ENCODE data around the gene TRAM2.

DNA sequence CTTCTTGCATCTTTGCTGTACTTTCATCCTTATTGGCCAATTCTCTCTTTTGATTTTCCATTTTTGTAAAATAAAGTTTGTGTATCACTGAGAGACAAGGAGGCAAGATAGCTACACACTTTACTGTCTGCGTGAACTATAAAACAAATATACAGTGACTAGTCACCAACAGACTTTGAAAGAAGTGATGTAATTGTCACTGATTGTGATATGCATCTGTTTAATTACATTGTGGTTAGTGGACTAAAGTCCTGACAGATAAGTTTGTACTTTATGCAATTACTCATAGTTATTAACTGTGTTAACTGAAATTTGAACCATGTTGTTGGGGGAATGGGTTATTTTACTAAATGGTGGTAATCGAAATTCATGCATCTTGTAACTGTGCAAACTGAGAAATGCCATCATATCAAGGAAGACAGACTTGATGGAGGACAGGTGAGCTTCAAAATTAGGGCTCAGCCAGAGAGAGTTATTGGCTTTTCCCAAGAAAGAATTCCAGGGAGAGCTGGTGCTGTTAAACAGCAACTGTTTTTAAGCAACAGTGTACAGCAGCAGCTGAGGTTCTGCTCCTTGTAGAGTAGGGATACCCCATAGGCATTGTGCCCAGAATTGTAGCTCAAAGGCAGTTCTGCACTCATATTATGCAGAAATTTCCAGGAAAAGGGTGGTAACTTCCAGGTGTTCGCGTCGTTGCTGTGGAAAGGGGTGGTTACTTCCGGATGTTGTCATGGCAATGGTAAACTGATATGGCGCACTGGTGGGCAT, 93.8 kb downstream of the TRAM2 start:
- TF ChIP-seq, protein P1, sequence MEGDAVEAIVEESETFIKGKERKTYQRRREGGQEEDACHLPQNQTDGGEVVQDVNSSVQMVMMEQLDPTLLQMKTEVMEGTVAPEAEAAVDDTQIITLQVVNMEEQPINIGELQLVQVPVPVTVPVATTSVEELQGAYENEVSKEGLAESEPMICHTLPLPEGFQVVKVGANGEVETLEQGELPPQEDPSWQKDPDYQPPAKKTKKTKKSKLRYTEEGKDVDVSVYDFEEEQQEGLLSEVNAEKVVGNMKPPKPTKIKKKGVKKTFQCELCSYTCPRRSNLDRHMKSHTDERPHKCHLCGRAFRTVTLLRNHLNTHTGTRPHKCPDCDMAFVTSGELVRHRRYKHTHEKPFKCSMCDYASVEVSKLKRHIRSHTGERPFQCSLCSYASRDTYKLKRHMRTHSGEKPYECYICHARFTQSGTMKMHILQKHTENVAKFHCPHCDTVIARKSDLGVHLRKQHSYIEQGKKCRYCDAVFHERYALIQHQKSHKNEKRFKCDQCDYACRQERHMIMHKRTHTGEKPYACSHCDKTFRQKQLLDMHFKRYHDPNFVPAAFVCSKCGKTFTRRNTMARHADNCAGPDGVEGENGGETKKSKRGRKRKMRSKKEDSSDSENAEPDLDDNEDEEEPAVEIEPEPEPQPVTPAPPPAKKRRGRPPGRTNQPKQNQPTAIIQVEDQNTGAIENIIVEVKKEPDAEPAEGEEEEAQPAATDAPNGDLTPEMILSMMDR (IDR thresholded peaks at IDR 0.05; ENCODE audit: low read depth, low read length, missing input control), result no peak
- no peak for TF ChIP-seq ATF3 (IDR thresholded peaks at IDR 0.05)
- no peak for TF ChIP-seq JUND (IDR thresholded peaks at IDR 0.05)
- TF ChIP-seq GABPA (IDR thresholded peaks at IDR 0.05 in 1 of 2, conservative IDR thresholded peaks at IDR 0.05 in 1 of 2), result no peak
- no peak for TF ChIP-seq RAD21 (IDR thresholded peaks at IDR 0.05)
- TF ChIP-seq HNF4G (IDR thresholded peaks at IDR 0.05), result no peak
- TF ChIP-seq TAF1 (conservative IDR thresholded peaks at IDR 0.05), result no peak
- TF ChIP-seq, protein P2, sequence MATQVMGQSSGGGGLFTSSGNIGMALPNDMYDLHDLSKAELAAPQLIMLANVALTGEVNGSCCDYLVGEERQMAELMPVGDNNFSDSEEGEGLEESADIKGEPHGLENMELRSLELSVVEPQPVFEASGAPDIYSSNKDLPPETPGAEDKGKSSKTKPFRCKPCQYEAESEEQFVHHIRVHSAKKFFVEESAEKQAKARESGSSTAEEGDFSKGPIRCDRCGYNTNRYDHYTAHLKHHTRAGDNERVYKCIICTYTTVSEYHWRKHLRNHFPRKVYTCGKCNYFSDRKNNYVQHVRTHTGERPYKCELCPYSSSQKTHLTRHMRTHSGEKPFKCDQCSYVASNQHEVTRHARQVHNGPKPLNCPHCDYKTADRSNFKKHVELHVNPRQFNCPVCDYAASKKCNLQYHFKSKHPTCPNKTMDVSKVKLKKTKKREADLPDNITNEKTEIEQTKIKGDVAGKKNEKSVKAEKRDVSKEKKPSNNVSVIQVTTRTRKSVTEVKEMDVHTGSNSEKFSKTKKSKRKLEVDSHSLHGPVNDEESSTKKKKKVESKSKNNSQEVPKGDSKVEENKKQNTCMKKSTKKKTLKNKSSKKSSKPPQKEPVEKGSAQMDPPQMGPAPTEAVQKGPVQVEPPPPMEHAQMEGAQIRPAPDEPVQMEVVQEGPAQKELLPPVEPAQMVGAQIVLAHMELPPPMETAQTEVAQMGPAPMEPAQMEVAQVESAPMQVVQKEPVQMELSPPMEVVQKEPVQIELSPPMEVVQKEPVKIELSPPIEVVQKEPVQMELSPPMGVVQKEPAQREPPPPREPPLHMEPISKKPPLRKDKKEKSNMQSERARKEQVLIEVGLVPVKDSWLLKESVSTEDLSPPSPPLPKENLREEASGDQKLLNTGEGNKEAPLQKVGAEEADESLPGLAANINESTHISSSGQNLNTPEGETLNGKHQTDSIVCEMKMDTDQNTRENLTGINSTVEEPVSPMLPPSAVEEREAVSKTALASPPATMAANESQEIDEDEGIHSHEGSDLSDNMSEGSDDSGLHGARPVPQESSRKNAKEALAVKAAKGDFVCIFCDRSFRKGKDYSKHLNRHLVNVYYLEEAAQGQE (IDR thresholded peaks at IDR 0.05), result no peak
- TF ChIP-seq, protein P3, sequence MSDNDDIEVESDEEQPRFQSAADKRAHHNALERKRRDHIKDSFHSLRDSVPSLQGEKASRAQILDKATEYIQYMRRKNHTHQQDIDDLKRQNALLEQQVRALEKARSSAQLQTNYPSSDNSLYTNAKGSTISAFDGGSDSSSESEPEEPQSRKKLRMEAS (IDR thresholded peaks at IDR 0.05), result no peak
- TF ChIP-seq YY1 (IDR thresholded peaks at IDR 0.05), result no peak
- no peak for TF ChIP-seq FOXA1 (IDR thresholded peaks at IDR 0.05)
- TF ChIP-seq ZBTB33 (IDR thresholded peaks at IDR 0.05), result no peak

All from liver (tissue), 3 donors.